Esophagus squamous epithelium (tissue), 4 donors: Measurements from ENCODE around the gene EMD.

Experiments used
- POLR2A ChIP-seq, 4 donors: fragments of 450-650 bp; IDR thresholded peaks; one replicate each; pipeline ENCODE4 v1.6.1; 2017; ENCODE audit warnings: antibody characterized with exemption in 4 of 4, mild to moderate bottlenecking in 4 of 4, moderate library complexity in 3 of 4
- TF ChIP-seq, protein P1 (sequence below), 6 experiments: fragments of 450-650 bp in 4 of 6; fragments of 200-600 bp in 2 of 6; sonication (generic) in 2 of 6; IDR thresholded peaks; one replicate each; pipeline ENCODE4 v1.5.1; 2016 to 2019; ENCODE audit warnings: antibody characterized with exemption in 6 of 6, mild to moderate bottlenecking in 4 of 6, moderate library complexity in 4 of 6

DNA sequence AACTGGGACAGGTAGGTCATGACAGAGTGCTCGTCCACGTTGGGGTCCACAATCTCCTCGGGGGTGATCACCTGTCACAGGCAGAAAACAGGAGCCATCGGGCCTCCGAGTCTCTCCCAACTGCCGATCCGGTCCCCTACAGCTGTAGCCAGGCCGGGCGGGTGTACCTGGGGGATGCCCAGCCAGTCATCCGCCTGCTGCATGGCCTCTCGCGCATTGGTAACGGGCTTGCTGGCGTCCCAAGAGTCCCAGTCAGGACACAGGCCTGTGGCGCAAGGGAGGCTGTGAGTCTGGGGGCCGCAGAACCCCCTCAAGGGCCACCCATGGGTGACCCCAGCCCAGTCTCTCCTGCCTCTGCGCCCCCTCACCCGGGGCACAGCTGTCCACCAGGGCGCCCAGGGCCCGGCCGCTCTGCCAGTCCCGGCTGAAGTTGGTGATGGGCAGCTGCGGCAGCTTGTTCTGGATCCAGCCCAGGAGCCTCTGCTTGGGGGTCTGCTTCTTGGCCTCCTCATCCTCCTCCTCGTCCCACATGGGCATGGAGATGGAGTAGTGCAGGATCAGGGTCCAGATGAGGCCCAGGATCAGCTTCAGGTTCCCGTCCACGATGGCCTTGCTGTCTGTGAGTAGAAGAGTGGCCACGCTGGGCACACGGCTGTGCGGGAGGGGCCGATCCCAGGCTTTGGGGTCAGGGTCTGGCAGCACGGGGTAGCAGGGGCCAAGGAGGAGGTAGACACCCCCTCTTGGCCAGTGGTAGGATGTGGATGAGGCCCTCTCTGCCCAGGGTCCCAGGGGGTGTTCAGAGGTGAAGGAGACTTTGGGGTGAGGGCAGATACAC, 11.4 kb upstream of the EMD start:
- no peak for TF ChIP-seq POLR2A (IDR thresholded peaks at IDR 0.05)
- TF ChIP-seq, protein P1, sequence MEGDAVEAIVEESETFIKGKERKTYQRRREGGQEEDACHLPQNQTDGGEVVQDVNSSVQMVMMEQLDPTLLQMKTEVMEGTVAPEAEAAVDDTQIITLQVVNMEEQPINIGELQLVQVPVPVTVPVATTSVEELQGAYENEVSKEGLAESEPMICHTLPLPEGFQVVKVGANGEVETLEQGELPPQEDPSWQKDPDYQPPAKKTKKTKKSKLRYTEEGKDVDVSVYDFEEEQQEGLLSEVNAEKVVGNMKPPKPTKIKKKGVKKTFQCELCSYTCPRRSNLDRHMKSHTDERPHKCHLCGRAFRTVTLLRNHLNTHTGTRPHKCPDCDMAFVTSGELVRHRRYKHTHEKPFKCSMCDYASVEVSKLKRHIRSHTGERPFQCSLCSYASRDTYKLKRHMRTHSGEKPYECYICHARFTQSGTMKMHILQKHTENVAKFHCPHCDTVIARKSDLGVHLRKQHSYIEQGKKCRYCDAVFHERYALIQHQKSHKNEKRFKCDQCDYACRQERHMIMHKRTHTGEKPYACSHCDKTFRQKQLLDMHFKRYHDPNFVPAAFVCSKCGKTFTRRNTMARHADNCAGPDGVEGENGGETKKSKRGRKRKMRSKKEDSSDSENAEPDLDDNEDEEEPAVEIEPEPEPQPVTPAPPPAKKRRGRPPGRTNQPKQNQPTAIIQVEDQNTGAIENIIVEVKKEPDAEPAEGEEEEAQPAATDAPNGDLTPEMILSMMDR (IDR thresholded peaks at IDR 0.05): no peak
